ENCODE results near the gene COL4A3. TPM values are rescaled to one million over a fixed set of nuclear protein-coding genes. Genes with fewer than 3 reads are reported as not detected.
"Not testable (repeated sequence)": the region's sequence is repeated elsewhere in the genome, so short reads cannot be mapped to it uniquely, and the experiment has no call there.

The COL4A3 gene
- total and polyA plus RNA-seq, 12 donors = 0.22 to 53.6 (median 19.6) TPM

DNA sequence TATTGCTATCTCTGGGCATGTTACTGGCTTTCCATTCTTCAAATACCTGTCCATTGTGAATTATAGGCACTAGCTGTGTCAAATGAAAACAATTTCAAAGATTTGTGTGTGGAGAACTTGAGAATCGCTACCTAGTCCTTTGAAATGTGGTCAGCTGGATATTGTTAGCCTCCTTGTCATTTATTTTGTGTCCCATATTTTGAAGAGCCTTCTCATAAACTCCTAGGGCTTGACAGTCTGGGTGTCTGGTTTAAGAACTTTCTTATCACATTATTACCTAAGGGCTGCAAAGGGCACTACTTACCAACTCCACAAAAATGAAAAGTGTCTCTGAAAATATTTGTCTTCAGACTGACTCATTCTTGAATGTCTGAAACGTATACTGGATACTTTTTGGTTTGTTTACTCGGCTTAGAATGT lies 50.2 kb downstream of the COL4A3 start:
- Histone ChIP-seq H3K4me1 (replicated peaks in 1 of 2) (peaks cover 8 to 13% of the 10 kb centered on the region in 2 donors), H3K36me3 (replicated peaks in 1 of 2) (no peaks in the 10 kb centered on the region), H3K27ac (no peak overlapping the region), H3K27me3 (no peaks in the 10 kb centered on the region), H3K4me3 (no peak overlapping the region), H3K9me3 (replicated peaks in 1 of 3) (no peaks in the 10 kb centered on the region)
- intact Hi-C loops (cut with DNase I) = no loop called here
- no peak for DNase-seq
- WGBS, 4 donors = 62 to 74% (median 69%) methylated on average over 3 of the region's 3 CpGs
- TF ChIP-seq POLR2A (IDR thresholded peaks at IDR 0.05) (no peak), CTCF (IDR thresholded peaks at IDR 0.05) (no peak)

GRCh38 chr2:227219312-227220105 lies 55.1 kb downstream of the COL4A3 start:
- WGBS, 4 donors = 37 to 46% (median 45%) methylated on average over 4 of the region's 4 CpGs

GRCh38 chr2:227221120-227221519 lies 56.7 kb downstream of the COL4A3 start:
- intact Hi-C loops (cut with DNase I) = no loop called here
- no peak for DNase-seq
- Histone ChIP-seq H3K4me1 (replicated peaks in 1 of 2) (peaks cover 0 to 5% of the 10 kb centered on the region in 2 donors), H3K9me3 (replicated peaks in 1 of 3) (no peaks in the 10 kb centered on the region), H3K4me3 (no peak overlapping the region), H3K36me3 (replicated peaks in 1 of 2) (no peaks in the 10 kb centered on the region), H3K27me3 (no peaks in the 10 kb centered on the region), H3K27ac (no peak overlapping the region)
- WGBS, 4 donors = 0 to 93% (median 73%) methylated on average over 1 of the region's 1 CpG
- TF ChIP-seq CTCF (IDR thresholded peaks at IDR 0.05) (no peak), POLR2A (IDR thresholded peaks at IDR 0.05) (no peak)

More at GRCh38 chr2:227219312-227220105, 55.1 kb downstream of the COL4A3 start:
- no peak for TF ChIP-seq CTCF (IDR thresholded peaks at IDR 0.05)
- no peak for TF ChIP-seq POLR2A (IDR thresholded peaks at IDR 0.05)
- Histone ChIP-seq H3K27ac (no peak overlapping the region), H3K27me3 (no peaks in the 10 kb centered on the region), H3K9me3 (replicated peaks in 1 of 3) (no peaks in the 10 kb centered on the region), H3K36me3 (replicated peaks in 1 of 2) (no peaks in the 10 kb centered on the region), H3K4me3 (no peak overlapping the region), H3K4me1 (replicated peaks in 1 of 2) (peaks cover 0 to 5% of the 10 kb centered on the region in 2 donors)
- no peak for DNase-seq
- intact Hi-C loops (cut with DNase I) = no loop called here

- Histone ChIP-seq H3K36me3 (replicated peaks in 1 of 2) (no peaks in the 10 kb centered on the region), H3K27ac (no peak overlapping the region), H3K27me3 (no peaks in the 10 kb centered on the region), H3K4me1 (replicated peaks in 1 of 2) (peaks cover 0 to 5% of the 10 kb centered on the region in 2 donors), H3K4me3 (no peak overlapping the region), H3K9me3 (replicated peaks in 1 of 3) (no peaks in the 10 kb centered on the region)
- WGBS, 4 donors = 62 to 75% (median 69%) methylated on average over 4 of the region's 4 CpGs
- no peak for DNase-seq
- TF ChIP-seq CTCF (IDR thresholded peaks at IDR 0.05) (no peak), POLR2A (IDR thresholded peaks at IDR 0.05) (no peak)
- intact Hi-C loops (cut with DNase I) = no loop called here
These were observed 57.9 kb downstream of the COL4A3 start for GRCh38 chr2:227222292-227222691.

- H3K4me3 ChIP-seq; H3K36me3 ChIP-seq (replicated peaks in 1 of 2); H3K27ac ChIP-seq; H3K9me3 ChIP-seq (replicated peaks in 1 of 3); DNase-seq; intact Hi-C loops (cut with DNase I); H3K4me1 ChIP-seq (replicated peaks in 1 of 2); H3K27me3 ChIP-seq: not testable (repeated sequence)
- 92 to 95% (median 94%) methylated on average over 6 of the region's 6 CpGs for WGBS, 4 donors
These were observed 61.2 kb downstream of the COL4A3 start for GRCh38 chr2:227225641-227226040.

All from adrenal gland (tissue), 12 donors.